HG02981 (cell line): Measurements from ENCODE around the gene SLC25A20.

Source experiments
- ATAC-seq: cut with Tn5 transposase; IDR thresholded peaks from one replicate; pipeline ENCODE4 v1.9.1; 2021; ENCODE audit warnings: mild to moderate bottlenecking, moderate library complexity; ENCODE audit not compliant: unreplicated experiment

Gene SLC25A20

GRCh38 chr3:48899273-48899672 lies 591 bp upstream of the SLC25A20 start:
- ATAC-seq: no peak

- peak; percentile 4 for ATAC-seq
Observed at GRCh38 chr3:48897460-48898376, 964 bp downstream of the SLC25A20 start.

- ATAC-seq: no peak
Observed at GRCh38 chr3:48896936-48897335, 1.7 kb downstream of the SLC25A20 start.

- no peak for ATAC-seq
Observed at GRCh38 chr3:48894516-48894915, 4.2 kb downstream of the SLC25A20 start.

GRCh38 chr3:48891606-48892005 lies 7.1 kb downstream of the SLC25A20 start:
- ATAC-seq: no peak

- no peak for ATAC-seq
Observed at GRCh38 chr3:48885753-48886152, 12.9 kb downstream of the SLC25A20 start.

GRCh38 chr3:48881652-48882114 lies 17.0 kb downstream of the SLC25A20 start:
- ATAC-seq: no peak

- no peak for ATAC-seq
Observed at GRCh38 chr3:48881006-48881405, 17.7 kb downstream of the SLC25A20 start.

GRCh38 chr3:48879994-48880377 lies 18.7 kb downstream of the SLC25A20 start:
- no peak for ATAC-seq

GRCh38 chr3:48879307-48879993 lies 19.2 kb downstream of the SLC25A20 start:
- ATAC-seq: no peak

- ATAC-seq: no peak
Observed at GRCh38 chr3:48877671-48878070, 21.0 kb downstream of the SLC25A20 start.

- no peak for ATAC-seq
Observed at GRCh38 chr3:48863122-48863521, 35.6 kb downstream of the SLC25A20 start.

- ATAC-seq: no peak
Observed at GRCh38 chr3:48859206-48859605, 39.5 kb downstream of the SLC25A20 start.

GRCh38 chr3:48858709-48859108 lies 40.0 kb downstream of the SLC25A20 start:
- ATAC-seq: no peak

GRCh38 chr3:48857641-48858040 lies 41.0 kb downstream of the SLC25A20 start:
- ATAC-seq: no peak

- ATAC-seq: no peak
Observed at GRCh38 chr3:48856469-48856868, 42.2 kb downstream of the SLC25A20 start.

- no peak for ATAC-seq
Observed at GRCh38 chr3:48855681-48856447, 42.8 kb downstream of the SLC25A20 start.

GRCh38 chr3:48852151-48852550 lies 46.5 kb downstream of the SLC25A20 start:
- no peak for ATAC-seq

GRCh38 chr3:48851407-48851806 lies 47.3 kb downstream of the SLC25A20 start:
- ATAC-seq: no peak

- ATAC-seq: no peak
Observed at GRCh38 chr3:48848816-48849515, 49.7 kb downstream of the SLC25A20 start.
